B cell (primary cell): ENCODE results near the gene GOLPH3. TPM values are rescaled to one million over a fixed set of nuclear protein-coding genes. Genes with fewer than 3 reads are reported as not detected.

Experiments used
- ATAC-seq: fragments of 200-7000 bp; cut with Tn5 transposase; one replicate; pipeline ENCODE4 v1.10.0; 2021; ENCODE audit warnings: low read depth, mild to moderate bottlenecking, moderate number of reproducible peaks, moderate library complexity
- CTCF ChIA-PET: fragments of 350-600 bp; sonication (Branson Sonifier 250); formaldehyde crosslinking; loops from one replicate; lab custom pipeline; 2021; ENCODE audit warnings: antibody characterized with exemption, inconsistent platforms; lab: Charles Lee
- POLR2A ChIA-PET: fragments of 350-600 bp; sonication (Branson Sonifier 250); formaldehyde crosslinking; loops from one replicate; lab custom pipeline; 2021; ENCODE audit warnings: antibody characterized with exemption; lab: Charles Lee
- DNase-seq: peaks from one replicate; pipeline ENCODE4 v3.0.0; 2013
- H2AFZ ChIP-seq: 2 replicates; pipeline ENCODE4 v1.6.1; 2012; ENCODE audit warnings: mild to moderate bottlenecking, low read depth, low read length; ENCODE audit not compliant: insufficient read depth, poor library complexity, severe bottlenecking
- H3K27ac ChIP-seq, 2 donors: 1 replicate in 1 of 2; 2 replicates in 1 of 2; pipeline ENCODE4 v1.5.1; 2012 to 2013; ENCODE audit warnings: low read length in 2 of 2, mild to moderate bottlenecking in 2 of 2, moderate library complexity in 1 of 2
- H3K27me3 ChIP-seq, 4 experiments: fragments of 200-600 bp in 1 of 4; sonication (generic) in 1 of 4; replicated peaks in 1 of 4; 1 replicate in 2 of 4; 2 replicates in 2 of 4; pipeline versions ENCODE4 v1.6.1 to v1.7.0; 2013 to 2016; ENCODE audit warnings: low read length in 3 of 4, mild to moderate bottlenecking in 2 of 4, mixed read lengths in 1 of 4, moderate library complexity in 1 of 4; ENCODE audit not compliant: insufficient read depth in 4 of 4, control insufficient read depth in 3 of 4; ENCODE audit errors: control extremely low read depth in 1 of 4
- H3K36me3 ChIP-seq, 2 experiments: replicated peaks in 1 of 2; 1 replicate in 1 of 2; 2 replicates in 1 of 2; pipeline versions ENCODE4 v1.6.1 to v1.7.1; 2013; ENCODE audit warnings: low read length in 1 of 2; ENCODE audit not compliant: insufficient read depth in 2 of 2, control insufficient read depth in 1 of 2; ENCODE audit errors: control extremely low read depth in 1 of 2, extremely low read depth in 1 of 2
- H3K4me1 ChIP-seq, 2 donors: fragments of 200-600 bp in 1 of 2; sonication (generic) in 1 of 2; 1 replicate in 1 of 2; 2 replicates in 1 of 2; pipeline versions ENCODE4 v1.5.1 to v1.6.1; 2013 to 2017; ENCODE audit warnings: low read length in 2 of 2; ENCODE audit not compliant: control insufficient read depth in 2 of 2, insufficient read depth in 2 of 2
- H3K4me2 ChIP-seq: replicated peaks from 2 replicates; pipeline ENCODE3; 2012; ENCODE audit warnings: mild to moderate bottlenecking, low read depth, low read length; ENCODE audit not compliant: poor library complexity, severe bottlenecking
- H3K4me3 ChIP-seq, 5 experiments: fragments of 200-600 bp in 1 of 5; sonication (generic) in 1 of 5; 1 replicate in 3 of 5; 2 replicates in 2 of 5; pipeline versions ENCODE4 v1.5.1 to v1.7.0; 2011 to 2016; ENCODE audit warnings: low read length in 4 of 5, mild to moderate bottlenecking in 4 of 5, low read depth in 2 of 5, control low read depth in 1 of 5, moderate library complexity in 1 of 5; ENCODE audit not compliant: insufficient read depth in 1 of 5; ENCODE audit errors: control extremely low read depth in 1 of 5, extremely low read depth in 1 of 5
- H3K79me2 ChIP-seq: fragments of 200-600 bp; sonication (generic); one replicate; pipeline ENCODE4 v1.6.0; 2016; ENCODE audit warnings: low read length; ENCODE audit not compliant: control insufficient read depth, insufficient read depth
- H3K9ac ChIP-seq: fragments of 200-600 bp; sonication (generic); 2 replicates; pipeline ENCODE4 v1.6.1; 2017; ENCODE audit warnings: mild to moderate bottlenecking, low read length, moderate library complexity
- H3K9me3 ChIP-seq, 3 donors: one replicate each; pipeline versions ENCODE4 v1.6.1 to v1.7.1; 2013; ENCODE audit warnings: low read length in 2 of 3; ENCODE audit not compliant: control insufficient read depth in 2 of 3, insufficient read depth in 1 of 3; ENCODE audit errors: control extremely low read depth in 1 of 3
- H4K20me1 ChIP-seq: 2 replicates; pipeline ENCODE4 v1.6.0; 2012; ENCODE audit warnings: mild to moderate bottlenecking, low read length; ENCODE audit not compliant: insufficient read depth, control insufficient read depth, poor library complexity, severe bottlenecking
- H3K27ac Mint-ChIP-seq: one replicate; pipeline ENCODE4 v1.8.0; 2021; ENCODE audit warnings: mixed read lengths
- H3K27me3 Mint-ChIP-seq: one replicate; pipeline ENCODE4 v1.8.0; 2021; ENCODE audit warnings: mixed read lengths
- H3K4me1 Mint-ChIP-seq: one replicate; pipeline ENCODE4 v1.8.0; 2021; ENCODE audit warnings: mixed read lengths
- H3K4me3 Mint-ChIP-seq: one replicate; pipeline ENCODE4 v1.8.0; 2021; ENCODE audit warnings: mixed read lengths
- H3K9me3 Mint-ChIP-seq: one replicate; pipeline ENCODE4 v1.8.0; 2022; ENCODE audit warnings: mixed read lengths; ENCODE audit not compliant: insufficient read depth
- CTCF ChIP-seq: fragments of 200-600 bp; IDR thresholded peaks from one replicate; pipeline ENCODE4 v1.8.0; 2022; ENCODE audit warnings: antibody characterized with exemption, mild to moderate bottlenecking
- EZH2 ChIP-seq: IDR thresholded peaks from 2 replicates; pipeline ENCODE4 v1.6.1; 2012; ENCODE audit warnings: borderline replicate concordance, low read depth, mild to moderate bottlenecking, moderate library complexity, low read length; ENCODE audit not compliant: insufficient read depth, poor library complexity, severe bottlenecking
- WGBS: methylation state at CpG from one replicate; pipeline ENCODE4 v1.1.5; 2013; ENCODE audit warnings: missing lambda C conversion rate; ENCODE audit not compliant: insufficient coverage; 5-methylcytosine and 5-hydroxymethylcytosine counted together
- intact Hi-C: fragments of 100-400 bp; cut with micrococcal nuclease; formaldehyde crosslinking; loops from one replicate; pipeline ENCODE4 v1.10.0; 2022
- polyA minus RNA-seq: library from RNA; depleted of rRNA, polyadenylated mRNA; stranded (reverse); fragments of >200 nt; gene quantifications from 2 replicates; pipeline ENCODE4 v1.2.3, GENCODE V29; 2012
- polyA plus RNA-seq: library from polyadenylated mRNA; depleted of rRNA; stranded (reverse); fragments of >200 nt; gene quantifications from 2 replicates; pipeline ENCODE4 v1.2.3, GENCODE V29; 2012
- total RNA-seq, 2 donors: library from RNA; stranded (reverse); fragments of 120-200 nt in 1 of 2; gene quantifications; 1 replicate in 1 of 2; 2 replicates in 1 of 2; pipeline versions ENCODE4 v1.2.3 to v1.2.4, GENCODE V29; 2013 to 2022

The GOLPH3 gene
- total RNA-seq: 58.8 and 62.6 TPM in 2 replicates
- 52.6 TPM for total RNA-seq (2013)
- 16.2 and 23.3 TPM in 2 replicates for polyA plus RNA-seq
- polyA minus RNA-seq: 74.1 and 92.1 TPM in 2 replicates

DNA sequence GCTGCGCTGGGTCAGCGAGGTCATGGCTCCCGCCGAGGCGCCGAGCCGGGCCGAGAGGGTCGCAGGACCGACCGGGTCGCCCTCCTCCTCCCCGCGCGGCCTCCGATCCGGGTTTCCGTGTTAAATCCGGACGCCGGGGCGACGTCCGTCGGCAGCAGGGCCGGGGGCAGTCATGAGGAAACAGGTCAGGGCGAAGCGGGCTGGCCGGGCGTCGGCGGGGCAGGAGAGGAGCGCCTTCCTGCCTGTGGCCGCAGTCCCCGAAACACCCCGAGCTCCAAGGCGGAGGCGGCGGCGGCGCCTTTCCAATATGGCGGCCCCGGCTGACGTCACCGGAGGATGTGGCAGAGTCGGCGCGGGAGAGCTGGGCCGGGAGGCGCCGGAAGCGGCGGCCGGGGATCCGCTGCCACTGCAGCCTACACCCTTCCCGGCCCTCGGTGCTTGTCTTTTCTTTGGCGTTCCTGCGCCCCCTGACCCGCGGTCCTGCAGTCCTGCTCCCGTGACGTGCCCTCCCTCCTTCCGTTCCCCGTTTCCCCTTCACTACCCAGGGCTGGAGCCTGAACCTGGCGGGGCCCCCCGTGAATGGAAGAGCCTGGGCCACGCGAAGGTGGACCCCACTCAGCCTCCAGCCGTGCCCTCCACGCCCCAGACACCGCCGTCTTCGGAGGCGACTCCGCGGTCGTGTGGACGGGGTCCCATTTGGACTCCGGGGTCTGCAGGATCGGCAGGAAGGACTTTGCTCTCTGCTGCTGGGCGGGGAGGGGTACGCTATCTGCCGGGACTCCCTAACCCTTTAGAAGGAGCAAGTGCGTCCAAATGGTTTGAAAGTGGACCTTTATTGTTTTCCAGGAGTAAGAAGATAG, at the start of gene GOLPH3:
TSS of gene GOLPH3 (minus strand) at position 309 of the 860 bp plus-strand sequence. CDS start at position 24, 285 bp downstream.
- ChIA-PET CTCF (interaction anchor here (1.0 to 1.4 kb wide), 3 partner anchors 10 to 416 kb away, joined by 3 to 6 read pairs (median 3); no protein-coding TSS in a partner anchor), POLR2A (interaction anchor here (0.5 to 1.1 kb wide), 4 partner anchors 8 to 303 kb away, joined by 3 to 6 read pairs (median 4); no protein-coding TSS in a partner anchor)
- Histone ChIP-seq H2AFZ (peak within 1 kb of the TSS; percentile 100), H3K79me2 (peaks cover 55% of the 10 kb centered on the region), H3K4me2 (peak within 1 kb of the TSS; percentile 93), H4K20me1 (peaks cover 5% of the 10 kb centered on the region), H3K27ac (peak within 1 kb of the TSS; percentile 95 to 97), H3K9ac (peak within 1 kb of the TSS; percentile 98), H3K4me3 (peak within 1 kb of the TSS; percentile 65 to 92 (median 80)), H3K4me1 (peaks cover 13 to 19% of the 10 kb centered on the region in 2 donors), H3K36me3 (peaks cover 7 to 12% of the 10 kb centered on the region in 2 experiments), H3K9me3 (no peaks in the 10 kb centered on the region), H3K27me3 (no peaks in the 10 kb centered on the region)
- under 1% methylated on average over 84 of the region's 85 CpGs for WGBS
- peak within 1 kb of the TSS; percentile 96 for H3K27ac Mint-ChIP-seq
- ATAC-seq (peak; percentile 85), DNase-seq (peak; percentile 91)
- H3K27me3 Mint-ChIP-seq: no peaks in the 10 kb centered on the region
- H3K4me1 Mint-ChIP-seq: peaks cover 36% of the 10 kb centered on the region
- H3K4me3 Mint-ChIP-seq: peak within 1 kb of the TSS; percentile 96
- TF ChIP-seq CTCF (no peak), EZH2 (no peak)
- H3K9me3 Mint-ChIP-seq: no peaks in the 10 kb centered on the region
- intact Hi-C loops: loop anchor here (1.0 to 5.0 kb wide), 4 partner anchors 37 to 411 kb away; partner anchors contain the start of genes SUB1 and ZFR
